ENCODE results near the gene EZR. TPM values are rescaled to one million over a fixed set of nuclear protein-coding genes. Genes with fewer than 3 reads are reported as not detected.
A peak's percentile ranks its signal among the peaks of the same experiment; 100 is the strongest.

Gene EZR
- polyA plus RNA-seq, 3 donors = 68.1 to 95.8 (median 86.3) TPM

DNA sequence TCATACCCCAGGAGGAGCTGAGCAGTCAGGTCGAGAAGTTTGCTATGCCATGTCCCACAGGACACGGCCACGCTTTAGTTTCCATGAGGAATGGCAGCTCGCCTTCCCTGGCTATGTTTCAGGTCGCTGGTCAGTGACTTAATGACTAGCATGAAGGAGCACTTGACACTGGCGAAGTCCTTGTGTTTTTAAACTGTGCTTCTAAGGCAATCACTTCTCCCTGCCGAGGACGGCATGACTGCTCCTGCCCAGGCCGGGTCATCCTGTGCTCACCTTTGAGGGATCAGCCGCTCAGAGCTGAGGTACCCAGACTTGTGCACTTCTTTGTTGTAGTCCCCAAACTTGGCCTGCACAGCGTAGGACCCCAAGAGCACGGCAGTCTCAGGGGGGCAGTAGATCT, 34.1 kb downstream of the EZR start:
- Histone ChIP-seq H3K27me3 (ENCODE audit: control insufficient read depth in 2 of 2, insufficient read depth in 2 of 2, low read length in 2 of 2) (no peaks in the 10 kb centered on the region), H3K9me3 (replicated peaks in 1 of 2; ENCODE audit: control insufficient read depth in 1 of 2, insufficient read depth in 1 of 2, low read length in 2 of 2) (no peaks in the 10 kb centered on the region), H4K20me1 (ENCODE audit: insufficient read depth, low read length) (peaks cover 54% of the 10 kb centered on the region), H2AFZ (ENCODE audit: insufficient read depth, low read depth, low read length, poor library complexity, severe bottlenecking) (no peak overlapping the region), H3K4me3 (replicated peaks in 1 of 3; ENCODE audit: low read depth in 2 of 3, low read length in 3 of 3) (no peak overlapping the region), H3K36me3 (replicated peaks in 1 of 2; ENCODE audit: control insufficient read depth in 1 of 2, insufficient read depth in 2 of 2, low read length in 2 of 2) (peaks cover 88 to 100% of the 10 kb centered on the region in 2 donors), H3K27ac (ENCODE audit: low read depth in 1 of 2, low read length in 2 of 2) (no peak overlapping the region), H3K9ac (ENCODE audit: insufficient read depth, low read length, poor library complexity, severe bottlenecking) (no peak overlapping the region), H3K4me1 (ENCODE audit: control insufficient read depth in 1 of 2, insufficient read depth in 2 of 2, low read length in 2 of 2) (no peaks in the 10 kb centered on the region), H3K4me2 (replicated peaks; ENCODE audit: extremely low read depth, low read length, poor library complexity, severe bottlenecking) (no peak overlapping the region), H3K79me2 (ENCODE audit: insufficient read depth, low read length) (peaks cover 14% of the 10 kb centered on the region)
- Mint-ChIP-seq H3K4me1 (no peaks in the 10 kb centered on the region), H3K9me3 (no peaks in the 10 kb centered on the region), H3K36me3 (peaks cover 93 to 99% of the 10 kb centered on the region in 2 donors), H3K27me3 (ENCODE audit: low read depth in 3 of 3) (no peaks in the 10 kb centered on the region), H3K4me3 (no peak overlapping the region), H3K27ac (peak overlapping the region in 3 of 7 donors; percentile 11 to 54 (median 19))
- no peak for DNase-seq
- WGBS (ENCODE audit: insufficient coverage) = 100% methylated on average over 12 of the region's 12 CpGs
- intact Hi-C loops (cut with micrococcal nuclease) = no loop called here
- no peak for TF ChIP-seq CTCF (IDR thresholded peaks at IDR 0.05)

- peak overlapping the region in 3 of 7 donors; percentile 37 to 54 (median 44) for H3K27ac Mint-ChIP-seq
- peaks cover 49% of the 10 kb centered on the region for H4K20me1 ChIP-seq (ENCODE audit: insufficient read depth, low read length)
- no peaks in the 10 kb centered on the region for H3K9me3 ChIP-seq (replicated peaks in 1 of 2; ENCODE audit: control insufficient read depth in 1 of 2, insufficient read depth in 1 of 2, low read length in 2 of 2)
- H3K4me2 ChIP-seq (replicated peaks; ENCODE audit: extremely low read depth, low read length, poor library complexity, severe bottlenecking) = no peak overlapping the region
- no peaks in the 10 kb centered on the region for H3K27me3 ChIP-seq (ENCODE audit: control insufficient read depth in 2 of 2, insufficient read depth in 2 of 2, low read length in 2 of 2)
- no peak for DNase-seq
- peaks cover 8% of the 10 kb centered on the region for H3K79me2 ChIP-seq (ENCODE audit: insufficient read depth, low read length)
- H3K36me3 Mint-ChIP-seq = peaks cover 90 to 96% of the 10 kb centered on the region in 2 donors
- intact Hi-C loops (cut with micrococcal nuclease) = no loop called here
- 99% methylated on average over 6 of the region's 6 CpGs for WGBS (ENCODE audit: insufficient coverage)
- no peak overlapping the region for H3K4me3 ChIP-seq (replicated peaks in 1 of 3; ENCODE audit: low read depth in 2 of 3, low read length in 3 of 3)
- no peak for TF ChIP-seq CTCF (IDR thresholded peaks at IDR 0.05)
- no peak overlapping the region for H3K27ac ChIP-seq (ENCODE audit: low read depth in 1 of 2, low read length in 2 of 2)
- H2AFZ ChIP-seq (ENCODE audit: insufficient read depth, low read depth, low read length, poor library complexity, severe bottlenecking) = no peak overlapping the region
- no peaks in the 10 kb centered on the region for H3K4me1 Mint-ChIP-seq
- no peak overlapping the region for H3K9ac ChIP-seq (ENCODE audit: insufficient read depth, low read length, poor library complexity, severe bottlenecking)
- no peaks in the 10 kb centered on the region for H3K4me1 ChIP-seq (ENCODE audit: control insufficient read depth in 1 of 2, insufficient read depth in 2 of 2, low read length in 2 of 2)
- H3K9me3 Mint-ChIP-seq = no peaks in the 10 kb centered on the region
- peaks cover 88 to 100% of the 10 kb centered on the region in 2 donors for H3K36me3 ChIP-seq (replicated peaks in 1 of 2; ENCODE audit: control insufficient read depth in 1 of 2, insufficient read depth in 2 of 2, low read length in 2 of 2)
- H3K4me3 Mint-ChIP-seq = no peak overlapping the region
- H3K27me3 Mint-ChIP-seq (ENCODE audit: low read depth in 3 of 3) = no peaks in the 10 kb centered on the region
Measured at GRCh38 chr6:158784505-158784904, 34.7 kb downstream of the EZR start.
